ENCODE measurements around the gene GNE. TPM values are rescaled to one million over a fixed set of nuclear protein-coding genes. Genes with fewer than 3 reads are reported as not detected.

GNE gene, protein sequence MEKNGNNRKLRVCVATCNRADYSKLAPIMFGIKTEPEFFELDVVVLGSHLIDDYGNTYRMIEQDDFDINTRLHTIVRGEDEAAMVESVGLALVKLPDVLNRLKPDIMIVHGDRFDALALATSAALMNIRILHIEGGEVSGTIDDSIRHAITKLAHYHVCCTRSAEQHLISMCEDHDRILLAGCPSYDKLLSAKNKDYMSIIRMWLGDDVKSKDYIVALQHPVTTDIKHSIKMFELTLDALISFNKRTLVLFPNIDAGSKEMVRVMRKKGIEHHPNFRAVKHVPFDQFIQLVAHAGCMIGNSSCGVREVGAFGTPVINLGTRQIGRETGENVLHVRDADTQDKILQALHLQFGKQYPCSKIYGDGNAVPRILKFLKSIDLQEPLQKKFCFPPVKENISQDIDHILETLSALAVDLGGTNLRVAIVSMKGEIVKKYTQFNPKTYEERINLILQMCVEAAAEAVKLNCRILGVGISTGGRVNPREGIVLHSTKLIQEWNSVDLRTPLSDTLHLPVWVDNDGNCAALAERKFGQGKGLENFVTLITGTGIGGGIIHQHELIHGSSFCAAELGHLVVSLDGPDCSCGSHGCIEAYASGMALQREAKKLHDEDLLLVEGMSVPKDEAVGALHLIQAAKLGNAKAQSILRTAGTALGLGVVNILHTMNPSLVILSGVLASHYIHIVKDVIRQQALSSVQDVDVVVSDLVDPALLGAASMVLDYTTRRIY
- total RNA-seq (2022; extraction: Qiagen RNA extraction; ENCODE audit: low read depth), result 10.3 to 15.1 TPM (median 14.5 TPM) in 5 replicates

DNA sequence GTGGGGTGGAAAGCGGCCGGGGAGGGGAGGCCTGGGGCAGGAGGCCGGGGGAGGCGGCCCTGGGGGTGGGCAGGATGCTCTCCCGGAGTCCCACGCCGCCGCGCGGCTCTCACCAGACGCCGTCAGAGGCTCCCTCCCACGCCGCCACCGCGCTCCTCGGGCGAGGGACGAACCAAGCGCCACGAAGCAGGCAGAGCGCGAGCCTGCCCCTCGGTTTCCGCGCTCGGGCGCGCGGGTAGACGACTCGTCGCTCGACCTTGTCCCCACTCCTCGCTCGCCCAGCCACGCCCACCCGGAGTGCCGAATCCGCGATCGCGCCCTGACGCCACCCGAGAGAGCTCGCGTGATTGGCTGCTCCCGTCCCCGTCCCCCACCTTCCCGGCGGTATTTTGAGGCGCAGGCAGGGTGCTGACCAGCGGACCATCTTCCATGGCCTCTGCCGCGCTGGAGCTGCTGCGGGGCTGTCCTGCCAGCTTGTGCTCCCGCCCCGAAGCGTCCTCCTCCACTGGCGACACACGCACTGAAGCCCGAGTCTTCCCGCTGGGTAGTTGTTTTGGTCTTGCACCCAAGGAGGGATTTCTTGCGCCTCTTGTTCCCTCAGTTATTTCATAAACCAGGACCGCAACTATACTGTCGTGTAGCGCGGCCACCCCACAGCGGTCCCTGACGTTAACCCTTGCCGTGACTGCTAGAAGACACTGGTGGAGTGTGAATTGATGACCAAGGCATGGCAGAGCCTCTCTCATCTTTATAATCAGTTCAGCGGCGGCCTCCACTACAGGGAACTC, at the start of gene GNE:
Gene GNE, minus strand, starts transcription at position 241 of the 788 bp plus-strand sequence. CDS start 9,093 bp downstream, outside the sequence.

DNA sequence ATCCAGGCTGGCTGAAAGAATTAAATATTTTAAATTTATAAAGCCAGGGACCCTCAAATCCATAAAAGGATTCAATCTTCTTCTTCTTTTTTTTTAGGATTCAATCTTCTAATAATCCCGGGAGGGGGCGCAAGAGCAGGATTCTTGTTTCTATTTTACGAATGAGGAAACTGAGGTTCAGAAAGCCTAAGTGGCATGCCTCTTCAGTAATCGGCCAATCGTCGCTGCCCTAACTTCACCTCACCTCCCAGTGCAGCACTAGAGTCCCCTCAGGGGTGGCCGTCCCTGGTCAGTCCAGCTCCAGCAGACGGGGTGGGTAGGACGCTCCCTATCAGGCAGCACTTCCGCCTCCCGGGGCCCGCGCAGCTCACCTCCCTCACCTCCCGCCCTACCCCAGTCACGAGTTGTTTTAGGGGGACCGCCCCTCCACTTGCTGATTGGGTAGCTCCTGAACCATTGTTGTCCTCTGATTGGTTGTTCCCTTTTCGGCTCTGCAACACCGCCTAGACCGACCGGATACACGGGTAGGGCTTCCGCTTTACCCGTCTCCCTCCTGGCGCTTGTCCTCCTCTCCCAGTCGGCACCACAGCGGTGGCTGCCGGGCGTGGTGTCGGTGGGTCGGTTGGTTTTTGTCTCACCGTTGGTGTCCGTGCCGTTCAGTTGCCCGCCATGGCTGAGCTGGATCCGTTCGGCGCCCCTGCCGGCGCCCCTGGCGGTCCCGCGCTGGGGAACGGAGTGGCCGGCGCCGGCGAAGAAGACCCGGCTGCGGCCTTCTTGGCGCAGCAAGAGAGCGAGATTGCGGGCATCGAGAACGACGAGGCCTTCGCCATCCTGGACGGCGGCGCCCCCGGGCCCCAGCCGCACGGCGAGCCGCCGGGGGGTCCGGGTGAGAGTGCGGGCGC, 67.6 kb downstream of the GNE start, which contains the start of gene CLTA:
Gene CLTA, plus strand, starts transcription at position 534 of the 902 bp plus-strand sequence. Its CDS starts 136 bp downstream, at position 670.

DNA sequence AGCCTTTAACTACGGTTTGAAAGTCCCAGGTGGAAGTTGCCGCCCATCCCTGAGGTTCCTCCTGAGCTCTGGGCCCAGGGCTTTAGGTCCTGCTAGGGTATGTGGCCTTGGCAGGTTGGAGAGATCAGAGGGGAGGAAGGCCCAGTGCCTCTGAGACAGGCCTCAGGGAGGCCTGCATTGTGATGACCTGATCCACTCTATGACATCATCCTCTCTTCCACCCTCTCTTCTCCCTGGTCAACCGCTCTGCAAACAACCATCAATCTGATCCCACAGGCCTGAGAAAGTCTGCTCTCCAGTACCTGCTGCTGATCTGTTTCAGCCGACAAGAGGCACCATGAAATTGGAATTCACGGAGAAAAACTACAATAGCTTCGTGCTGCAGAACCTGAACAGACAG, 89.1 kb downstream of the GNE start, which contains the start of gene CCIN:
Gene CCIN, plus strand, starts transcription at position 223 of the 400 bp plus-strand sequence. Its CDS starts 115 bp downstream, at position 338.

Other genes starting within 250 kb of the GNE start
- gene RECK, start 221.5 kb downstream of the GNE start, total RNA-seq (2022; extraction: Qiagen RNA extraction; ENCODE audit: low read depth), result 3.9 to 6.1 TPM (median 6.0 TPM) in 5 replicates
- gene GLIPR2, start 121.7 kb downstream of the GNE start, total RNA-seq (2022; extraction: Qiagen RNA extraction; ENCODE audit: low read depth), result 7.7 to 10.4 TPM (median 8.7 TPM) in 5 replicates
- not detected in 5 replicates for gene CCIN, start 89.1 kb downstream of the GNE start, total RNA-seq (2022; extraction: Qiagen RNA extraction; ENCODE audit: low read depth)
- 311 to 420 TPM (median 398 TPM) in 5 replicates for gene CLTA, start 67.5 kb downstream of the GNE start, total RNA-seq (2022; extraction: Qiagen RNA extraction; ENCODE audit: low read depth)
- gene RNF38, start 141.8 kb upstream of the GNE start, total RNA-seq (2022; extraction: Qiagen RNA extraction; ENCODE audit: low read depth), result 6.5 to 9.0 TPM (median 8.9 TPM) in 5 replicates

All from A549 treated with RU486 at 1 μM for 4 hours (cell line).